Gastrocnemius medialis (tissue), 4 donors: Measurements from ENCODE around the gene SNRK.
"Not testable (repeated sequence)": the region's sequence is repeated elsewhere in the genome, so short reads cannot be mapped to it uniquely, and the experiment has no call there.

Experiments used
- CTCF ChIP-seq, 5 experiments: fragments of 450-650 bp in 3 of 5; fragments of 200-600 bp in 2 of 5; sonication (generic) in 2 of 5; IDR thresholded peaks in 4 of 5; conservative IDR thresholded peaks in 1 of 5; 1 replicate in 4 of 5; 2 replicates in 1 of 5; pipeline ENCODE4 v1.5.1; 2016 to 2019; ENCODE audit warnings: antibody characterized with exemption in 5 of 5, mild to moderate bottlenecking in 3 of 5, moderate library complexity in 3 of 5
- POLR2A ChIP-seq, 2 donors: fragments of 450-650 bp; IDR thresholded peaks; one replicate each; pipeline ENCODE4 v1.6.1; 2017; ENCODE audit warnings: antibody characterized with exemption in 2 of 2, mild to moderate bottlenecking in 2 of 2, moderate library complexity in 2 of 2

GRCh38 chr3:43356033-43356432 lies 69.7 kb downstream of the SNRK start:
- not testable (repeated sequence) for TF ChIP-seq POLR2A (IDR thresholded peaks at IDR 0.05); CTCF (IDR thresholded peaks at IDR 0.05 in 4 of 5, conservative IDR thresholded peaks at IDR 0.05 in 1 of 5)
